Measurements from ENCODE around the gene WBP11. TPM values are rescaled to one million over a fixed set of nuclear protein-coding genes. Genes with fewer than 3 reads are reported as not detected.

The WBP11 gene
- total RNA-seq, 1 experiment from 2014 or later: 108 TPM

- Histone ChIP-seq H4K20me1 (ENCODE audit: control insufficient read depth, insufficient read depth, insufficient read length) (no peaks in the 10 kb centered on the region), H3T11ph (ENCODE audit: low read length) (no peak overlapping the region), H3K79me2 (ENCODE audit: insufficient read depth, low read length) (peaks cover 18% of the 10 kb centered on the region), H3K27me3 (ENCODE audit: insufficient read depth, low read length) (no peaks in the 10 kb centered on the region), H4K91ac (ENCODE audit: insufficient read length, low read depth, low read length) (no peak overlapping the region), H3K4me2 (ENCODE audit: insufficient read depth, insufficient read length, low read length) (peak overlapping the region; percentile 70), H3K79me1 (ENCODE audit: insufficient read depth, low read depth, low read length, poor library complexity, severe bottlenecking) (no peaks in the 10 kb centered on the region), H3K9ac (ENCODE audit: extremely low read depth, insufficient read length, low read length) (peak overlapping the region; percentile 87), H2AFZ (ENCODE audit: low read length) (peak overlapping the region; percentile 51), H3K23me2 (ENCODE audit: insufficient read length, low read depth, low read length, poor library complexity, severe bottlenecking) (no peaks in the 10 kb centered on the region), H2BK12ac (ENCODE audit: insufficient read length, low read depth, low read length) (no peak overlapping the region), H3K4me1 (ENCODE audit: insufficient read depth, low read length) (no peaks in the 10 kb centered on the region), H4K5ac (ENCODE audit: insufficient read length, low read depth, low read length) (no peak overlapping the region), H3K9me3 (ENCODE audit: control insufficient read depth, low read depth, low read length) (no peaks in the 10 kb centered on the region), H4K8ac (replicated peaks; ENCODE audit: insufficient read length, low read depth, low read length) (no peak overlapping the region), H3K4ac (ENCODE audit: low read depth, low read length) (no peak overlapping the region), H2BK20ac (ENCODE audit: low read depth, low read length, poor library complexity, severe bottlenecking) (no peak overlapping the region), H2BK15ac (ENCODE audit: low read depth, low read length) (no peak overlapping the region), H3K27ac (ENCODE audit: insufficient read length, low read depth, low read length) (no peak overlapping the region), H3K56ac (ENCODE audit: insufficient read length, low read depth, low read length) (no peak overlapping the region), H3K23ac (ENCODE audit: insufficient read length, low read depth, low read length) (no peak overlapping the region), H2AK5ac (ENCODE audit: insufficient read length, low read length) (no peak overlapping the region), H3K14ac (ENCODE audit: insufficient read depth, low read length) (no peak overlapping the region), H2BK5ac (ENCODE audit: insufficient read length, low read length) (no peak overlapping the region), H2BK120ac (ENCODE audit: low read depth, low read length, poor library complexity, severe bottlenecking) (no peak overlapping the region), H3K18ac (ENCODE audit: insufficient read length, low read depth, low read length) (no peak overlapping the region)
- no CpG with 5 or more reads among the region's 12 CpGs for WGBS (ENCODE audit: extremely low coverage, insufficient read length, low lambda C conversion rate)
- no peak overlapping the region for H3K27ac Mint-ChIP-seq
- peaks cover 5 to 19% (median 13%) of the 10 kb centered on the region in 3 experiments; a peak in 5 of 7 replicates for H3K36me3 Mint-ChIP-seq (ENCODE audit: insufficient read depth in 1 of 3, low read depth in 3 of 3)
- no peak for DNase-seq
- H3K9me3 Mint-ChIP-seq: no peaks in the 10 kb centered on the region
- TF ChIP-seq CTCF (conservative IDR thresholded peaks at IDR 0.05): no peak
- H3K27me3 Mint-ChIP-seq (ENCODE audit: low read depth): no peaks in the 10 kb centered on the region
- H3K4me3 Mint-ChIP-seq: no peak overlapping the region
- H3K4me1 Mint-ChIP-seq: peaks cover 7 to 18% of the 10 kb centered on the region in 2 experiments; a peak in 3 of 4 replicates
Measured at GRCh38 chr12:14803830-14804160, 517 bp upstream of the WBP11 start.

Data from H9 (cell line).